ENCODE results near the gene GYPA.
"Not testable (repeated sequence)": the region's sequence is repeated elsewhere in the genome, so short reads cannot be mapped to it uniquely, and the experiment has no call there.

The GYPA gene

DNA sequence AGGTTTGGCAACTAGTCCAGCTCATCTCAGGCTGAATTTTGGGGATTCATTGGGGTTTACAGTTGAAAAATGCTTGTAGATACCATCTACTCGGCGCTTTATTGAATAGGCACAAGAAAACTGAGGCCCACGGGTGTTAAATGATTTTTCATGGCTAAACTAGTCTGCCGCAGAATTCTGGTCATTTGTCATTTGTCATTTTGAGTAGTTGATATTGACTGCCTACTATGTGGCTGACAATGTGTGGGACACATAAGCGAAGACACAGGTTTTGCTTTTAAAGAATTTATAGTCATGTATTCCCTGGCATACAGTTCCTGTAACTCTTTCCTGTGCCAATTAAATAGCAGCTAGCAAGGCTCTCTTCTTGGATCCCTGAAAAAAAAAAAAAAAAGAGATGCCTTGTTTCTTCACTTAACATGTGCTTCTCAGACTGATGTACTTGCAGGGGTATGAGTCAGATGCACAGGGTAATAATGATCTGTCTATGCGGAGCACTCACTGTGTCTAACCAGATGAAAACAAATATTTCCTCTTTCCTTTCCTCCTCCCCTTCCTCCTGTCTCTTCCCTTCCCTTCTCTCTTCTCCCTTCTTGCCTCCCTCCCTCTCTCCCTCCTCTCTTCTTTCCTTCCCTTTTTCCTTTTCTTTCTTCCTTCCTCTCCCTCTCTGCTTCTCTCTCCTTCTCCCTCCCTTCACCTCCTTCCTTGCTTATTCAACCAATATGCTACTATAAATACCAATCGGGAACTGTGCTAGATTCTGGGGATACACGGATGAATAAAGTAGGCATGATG lies 3.2 kb downstream of the GYPA start:
- in situ Hi-C loops (cut with HindIII; ENCODE audit: low pct_ligation_motif_present, low pct_unique_long_range_greater_than_20kb, low sequenced_read_pairs); DNase-seq: not testable (repeated sequence)

DNA sequence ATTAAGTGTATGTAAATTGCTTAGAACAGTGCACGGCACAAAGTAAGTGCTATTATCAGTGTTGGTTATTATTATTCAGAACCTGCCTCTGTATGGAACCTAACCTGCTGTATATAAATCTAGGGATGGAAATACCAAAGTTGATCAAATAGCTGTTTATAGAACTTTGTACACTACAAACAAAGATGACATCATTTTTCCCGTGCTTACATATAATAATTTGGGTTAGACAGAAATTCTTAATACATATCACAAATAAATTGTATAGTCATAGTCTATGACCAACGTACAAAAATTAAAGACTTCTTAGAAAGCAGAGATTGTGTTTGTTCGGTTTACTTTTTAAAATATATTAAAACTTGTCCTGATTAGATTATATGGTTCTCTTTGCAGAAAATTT lies 4.3 kb downstream of the GYPA start:
- in situ Hi-C loops (cut with HindIII; ENCODE audit: low pct_ligation_motif_present, low pct_unique_long_range_greater_than_20kb, low sequenced_read_pairs); DNase-seq: not testable (repeated sequence)

DNA sequence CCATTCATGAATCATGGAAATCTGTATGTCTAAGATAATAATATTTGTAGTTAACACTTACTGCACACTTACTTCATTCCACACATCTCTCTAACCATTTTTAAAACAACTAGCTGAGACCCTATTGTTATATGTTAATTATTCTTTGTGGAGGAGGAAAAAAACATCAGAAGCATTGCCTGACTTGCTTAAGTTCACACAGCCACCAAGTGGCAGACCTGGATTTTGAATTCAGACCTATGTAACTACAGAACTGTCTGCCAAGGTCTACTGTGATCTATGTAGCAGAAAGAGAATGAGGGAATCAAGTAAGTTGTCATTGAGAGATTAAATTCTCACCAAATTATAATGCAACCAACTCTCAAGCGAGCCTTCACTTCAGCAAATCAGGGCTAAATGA lies 10.4 kb downstream of the GYPA start:
- in situ Hi-C loops (cut with HindIII; ENCODE audit: low pct_ligation_motif_present, low pct_unique_long_range_greater_than_20kb, low sequenced_read_pairs) = not testable (repeated sequence)

DNA sequence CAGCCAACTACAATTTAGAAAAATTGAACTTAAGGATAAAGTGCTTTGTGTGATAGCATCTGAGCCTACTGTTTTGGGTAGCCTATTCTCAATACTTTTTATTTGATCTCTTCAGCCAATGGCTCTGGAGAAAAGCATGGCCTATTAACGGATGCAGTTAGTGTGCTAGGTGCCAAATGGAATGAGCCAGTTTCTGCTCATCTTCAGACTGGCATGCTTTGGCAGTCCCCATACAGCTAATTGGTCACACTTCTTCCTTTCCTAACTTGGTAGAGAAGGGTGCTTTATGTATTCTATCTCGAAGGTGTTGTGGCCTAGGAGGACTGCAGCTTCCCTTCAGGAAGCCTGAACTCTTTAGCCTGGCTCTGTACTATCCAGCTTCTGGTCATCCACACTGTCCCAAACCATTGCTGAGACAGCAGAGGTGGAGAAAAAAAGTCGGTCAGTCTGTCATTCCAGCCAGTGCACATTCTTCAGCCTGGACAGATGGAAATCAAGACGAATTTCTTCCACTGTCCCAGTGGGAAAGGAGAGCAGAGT lies 11.1 kb downstream of the GYPA start:
- DNase-seq; in situ Hi-C loops (cut with HindIII; ENCODE audit: low pct_ligation_motif_present, low pct_unique_long_range_greater_than_20kb, low sequenced_read_pairs): not testable (repeated sequence)

More for the DNA sequence above, 10.4 kb downstream of the GYPA start:
- not testable (repeated sequence) for DNase-seq

DNA sequence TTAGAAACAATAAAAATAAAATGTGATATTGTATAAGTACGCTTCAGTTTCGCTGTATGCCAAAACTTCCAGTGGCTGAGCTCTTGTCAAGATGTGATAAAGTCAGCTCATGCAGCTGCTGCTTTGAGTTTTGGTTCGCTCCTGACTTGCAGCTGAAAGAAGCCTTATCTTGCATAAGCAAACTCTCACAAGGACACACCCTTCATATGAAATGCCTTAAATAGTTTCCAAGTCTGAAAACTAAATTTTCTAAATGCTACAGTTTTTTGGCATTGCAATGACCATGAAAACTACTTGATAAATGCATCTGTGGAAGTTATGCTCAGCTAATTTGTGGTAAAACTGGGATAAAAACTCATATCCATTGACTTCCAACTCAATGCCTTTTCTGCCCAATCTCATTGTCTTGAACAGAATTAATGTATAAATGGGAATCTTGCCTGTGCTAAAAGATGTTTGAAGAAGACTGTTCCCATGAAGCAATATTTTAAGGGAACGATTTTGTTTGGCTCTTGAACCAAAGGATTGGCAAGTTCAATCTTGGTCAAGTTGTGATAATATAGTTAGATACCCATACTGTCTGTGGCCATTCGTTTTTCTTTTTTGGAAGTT lies 11.7 kb downstream of the GYPA start:
- in situ Hi-C loops (cut with HindIII; ENCODE audit: low pct_ligation_motif_present, low pct_unique_long_range_greater_than_20kb, low sequenced_read_pairs); DNase-seq: not testable (repeated sequence)

DNA sequence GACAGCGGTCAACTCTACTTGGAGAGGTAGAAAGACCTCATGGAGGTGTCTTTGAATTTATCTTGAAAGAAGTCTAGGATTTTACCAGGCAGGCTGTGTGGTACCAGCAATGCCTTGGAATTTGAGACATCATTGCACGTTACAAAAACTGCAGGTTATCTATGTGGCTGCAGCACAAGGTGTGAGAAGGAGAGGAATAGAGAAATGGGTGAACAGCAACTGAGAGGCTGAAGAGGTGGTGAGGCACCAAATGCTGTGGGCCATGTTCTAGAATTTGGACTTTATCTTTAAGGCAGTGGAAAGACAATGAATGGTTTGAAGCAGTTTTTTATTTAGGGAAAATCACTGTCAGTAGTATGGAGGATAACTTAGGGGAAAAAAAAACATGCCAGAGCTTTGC lies 15.4 kb downstream of the GYPA start:
- in situ Hi-C loops (cut with HindIII; ENCODE audit: low pct_ligation_motif_present, low pct_unique_long_range_greater_than_20kb, low sequenced_read_pairs); DNase-seq: not testable (repeated sequence)

DNA sequence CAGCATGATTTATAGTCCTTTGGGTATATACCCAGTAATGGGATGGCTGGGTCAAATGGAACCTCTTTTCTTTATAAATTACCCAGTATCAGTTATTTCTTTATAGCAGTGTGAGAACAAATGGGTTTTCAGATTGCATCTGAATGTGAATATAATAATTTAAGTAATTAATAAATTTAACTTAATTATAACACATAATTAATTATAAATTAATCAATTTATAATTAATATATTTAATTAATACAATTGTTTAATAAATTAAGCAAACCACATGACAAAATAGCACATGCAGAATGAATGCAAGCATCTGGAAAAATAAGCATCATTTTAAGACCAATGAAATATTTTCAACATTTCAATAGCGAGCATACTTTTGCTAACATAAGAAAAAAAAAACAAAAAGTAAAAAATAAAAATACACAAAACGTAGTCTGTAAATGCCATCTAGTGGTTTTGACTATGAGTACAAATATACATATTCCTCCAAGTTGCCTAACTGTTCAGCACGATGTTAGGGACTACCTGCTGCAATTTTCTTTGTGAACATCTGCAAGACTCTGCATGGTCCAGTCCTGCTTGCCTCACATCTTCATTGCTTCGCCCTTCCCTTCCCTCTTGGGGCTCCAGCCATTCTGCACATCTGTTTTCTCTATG lies 16.4 kb downstream of the GYPA start:
- in situ Hi-C loops (cut with HindIII; ENCODE audit: low pct_ligation_motif_present, low pct_unique_long_range_greater_than_20kb, low sequenced_read_pairs) = not testable (repeated sequence)

DNA sequence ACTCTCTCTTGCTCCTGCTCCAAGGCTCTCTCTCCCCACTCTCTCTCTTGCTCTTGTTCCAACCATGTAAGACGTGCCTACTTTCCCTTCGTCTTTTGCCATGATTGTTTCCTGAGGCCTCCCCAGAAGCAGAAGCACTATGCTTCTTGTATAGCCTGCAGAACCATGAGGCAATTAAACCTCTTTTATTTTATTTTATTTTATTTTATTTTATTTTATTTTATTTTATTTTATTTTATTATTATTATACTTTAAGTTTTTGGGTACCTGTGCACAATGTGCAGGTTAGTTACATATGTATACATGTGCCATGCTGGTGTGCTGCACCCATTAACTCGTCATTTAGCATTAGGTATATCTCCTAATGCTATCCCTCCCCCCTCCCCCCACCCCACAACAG lies 17.2 kb downstream of the GYPA start:
- in situ Hi-C loops (cut with HindIII; ENCODE audit: low pct_ligation_motif_present, low pct_unique_long_range_greater_than_20kb, low sequenced_read_pairs); DNase-seq: not testable (repeated sequence)

More for the DNA sequence above, 16.4 kb downstream of the GYPA start:
- not testable (repeated sequence) for DNase-seq

DNA sequence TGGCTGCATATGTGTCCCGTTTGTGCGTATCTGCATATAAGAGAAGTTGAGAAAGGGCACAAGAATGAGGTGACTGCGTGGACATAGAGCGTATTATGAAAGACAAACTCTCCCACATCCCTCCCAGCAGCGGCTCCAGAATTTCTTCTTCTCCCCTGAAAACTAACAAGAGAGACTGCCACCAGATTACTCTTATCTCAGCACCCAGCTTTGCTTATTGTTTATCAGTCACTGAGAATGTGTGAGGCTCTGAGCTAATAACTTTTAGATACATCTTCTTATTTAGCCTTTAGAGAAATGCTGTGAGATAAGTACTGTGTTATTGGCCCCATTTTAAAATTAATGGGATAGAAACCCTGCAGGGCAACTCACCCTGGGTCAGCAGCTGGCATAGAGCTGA lies 20.8 kb downstream of the GYPA start:
- DNase-seq; in situ Hi-C loops (cut with HindIII; ENCODE audit: low pct_ligation_motif_present, low pct_unique_long_range_greater_than_20kb, low sequenced_read_pairs): not testable (repeated sequence)

DNA sequence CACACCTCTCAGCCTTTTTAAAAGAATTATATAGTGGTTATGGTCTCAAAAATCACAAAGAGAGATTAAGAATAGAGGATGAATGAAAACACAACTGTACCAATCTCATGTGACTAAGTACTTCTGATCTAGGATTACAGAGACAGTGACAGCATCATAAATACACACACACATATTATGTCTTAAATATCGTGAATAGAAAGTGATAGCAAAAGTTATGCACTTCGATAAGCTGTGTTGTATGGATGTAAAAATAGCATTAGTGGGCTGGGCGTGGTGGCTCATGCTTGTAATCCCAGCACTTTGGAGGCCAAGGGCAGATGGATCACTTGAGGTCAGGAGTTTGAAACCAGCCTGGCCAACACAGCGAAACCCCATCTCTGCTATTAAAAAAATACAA lies 25.0 kb downstream of the GYPA start:
- in situ Hi-C loops (cut with HindIII; ENCODE audit: low pct_ligation_motif_present, low pct_unique_long_range_greater_than_20kb, low sequenced_read_pairs) = no loop called here
- DNase-seq = no peak

DNA sequence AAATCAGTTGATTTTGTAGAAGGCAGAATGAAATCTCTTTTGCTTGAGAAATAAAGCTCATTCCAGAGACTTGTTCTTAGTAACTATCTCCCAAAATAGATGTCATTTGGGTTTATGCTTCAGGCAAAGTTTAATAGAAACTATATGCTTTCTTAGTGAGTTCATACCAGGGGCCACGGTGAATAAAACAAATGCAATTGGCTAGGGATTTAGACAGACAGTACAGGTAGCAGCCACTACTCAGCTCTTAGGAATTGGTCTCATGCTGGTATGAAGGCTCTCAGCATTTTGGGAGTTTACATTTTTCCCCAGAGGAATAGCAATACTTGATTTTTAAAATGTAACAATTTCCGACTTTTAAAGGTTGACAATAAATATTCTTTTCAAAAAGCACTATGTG lies 27.0 kb downstream of the GYPA start:
- no peak for DNase-seq
- in situ Hi-C loops (cut with HindIII; ENCODE audit: low pct_ligation_motif_present, low pct_unique_long_range_greater_than_20kb, low sequenced_read_pairs) = no loop called here

DNA sequence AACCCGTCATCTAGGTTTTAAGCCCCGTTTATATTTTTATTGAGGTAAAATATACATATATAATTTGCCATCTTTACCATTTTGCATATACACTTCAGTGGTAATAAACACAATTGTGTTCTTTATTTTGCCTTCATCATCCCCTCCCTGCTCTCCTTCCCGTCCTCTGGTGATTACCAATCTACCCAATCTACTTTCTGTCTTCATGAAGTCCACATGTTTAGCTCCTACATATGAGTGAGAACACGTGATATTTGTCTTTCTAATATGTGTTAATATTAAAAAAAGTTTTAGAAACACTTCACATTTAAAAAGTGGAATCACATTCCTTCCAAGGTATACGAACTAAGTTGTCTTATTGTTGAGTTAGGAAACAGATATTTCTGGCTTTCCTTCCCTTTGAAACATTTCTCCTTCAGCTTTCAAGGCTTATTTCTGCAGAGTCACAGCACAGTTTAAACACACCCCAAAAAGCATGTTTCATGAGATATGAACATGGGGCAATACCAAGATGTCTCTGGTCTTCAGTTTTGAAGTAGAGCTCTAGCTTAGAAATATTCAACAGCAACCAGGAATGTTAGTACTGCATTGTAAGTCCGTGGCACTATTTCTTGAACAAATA lies 35.9 kb downstream of the GYPA start:
- no peak for DNase-seq
- in situ Hi-C loops (cut with HindIII; ENCODE audit: low pct_ligation_motif_present, low pct_unique_long_range_greater_than_20kb, low sequenced_read_pairs) = no loop called here

DNA sequence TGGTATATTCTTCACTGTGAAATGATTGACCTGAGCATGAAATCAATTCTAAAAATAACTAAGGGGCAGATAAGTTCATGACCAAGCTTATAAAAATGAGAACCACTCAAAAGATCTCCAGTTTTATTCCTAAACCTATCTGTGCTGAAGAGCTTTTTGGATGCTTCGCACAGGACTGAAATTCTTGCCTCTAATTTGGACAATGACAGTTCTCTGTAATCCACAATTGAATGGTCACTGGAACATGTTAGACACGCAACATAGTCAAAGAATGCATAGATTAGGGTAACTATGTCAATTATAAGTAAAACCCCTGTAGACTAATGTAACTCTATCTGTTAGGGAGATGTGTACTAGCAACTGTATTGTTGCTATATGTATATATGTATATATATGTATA lies 42.7 kb downstream of the GYPA start:
- in situ Hi-C loops (cut with HindIII; ENCODE audit: low pct_ligation_motif_present, low pct_unique_long_range_greater_than_20kb, low sequenced_read_pairs); DNase-seq: not testable (repeated sequence)

DNA sequence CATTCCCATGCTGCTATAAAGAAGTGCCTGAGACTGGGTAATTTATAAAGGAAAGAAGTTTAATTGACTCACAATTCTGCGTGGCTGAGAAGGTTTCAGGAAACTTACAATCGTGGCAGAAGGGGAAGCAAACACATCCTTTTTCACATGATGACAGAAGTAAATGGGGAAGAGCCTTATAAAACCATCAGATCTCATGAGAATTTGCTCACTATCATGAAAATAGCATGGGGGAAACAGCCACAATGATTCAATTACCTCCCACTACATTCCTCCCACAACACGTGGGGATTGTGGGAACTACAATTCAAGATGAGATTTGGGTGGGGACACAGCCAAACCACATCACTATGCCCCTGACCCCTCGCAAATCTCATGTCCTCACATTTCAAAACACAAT lies 46.5 kb downstream of the GYPA start:
- in situ Hi-C loops (cut with HindIII; ENCODE audit: low pct_ligation_motif_present, low pct_unique_long_range_greater_than_20kb, low sequenced_read_pairs); DNase-seq: not testable (repeated sequence)

DNA sequence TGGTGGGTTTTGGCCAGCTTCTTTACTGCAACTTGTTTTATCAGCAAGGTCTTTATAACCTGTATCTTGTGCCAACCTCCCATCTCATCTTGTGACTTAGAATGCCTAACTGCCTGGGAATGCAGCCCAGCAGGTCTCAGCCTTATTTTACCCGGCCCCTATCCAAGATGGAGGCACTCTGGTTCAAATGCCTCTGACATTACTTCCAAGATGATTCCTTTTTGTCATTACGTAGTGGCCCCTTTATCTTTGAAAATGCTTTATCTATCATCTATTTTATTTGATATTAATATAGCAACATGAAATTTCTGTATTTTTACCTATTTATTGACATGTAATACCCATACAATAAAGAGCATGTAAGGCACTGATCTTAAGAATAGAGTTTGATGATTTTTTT lies 49.3 kb downstream of the GYPA start:
- DNase-seq; in situ Hi-C loops (cut with HindIII; ENCODE audit: low pct_ligation_motif_present, low pct_unique_long_range_greater_than_20kb, low sequenced_read_pairs): not testable (repeated sequence)

DNA sequence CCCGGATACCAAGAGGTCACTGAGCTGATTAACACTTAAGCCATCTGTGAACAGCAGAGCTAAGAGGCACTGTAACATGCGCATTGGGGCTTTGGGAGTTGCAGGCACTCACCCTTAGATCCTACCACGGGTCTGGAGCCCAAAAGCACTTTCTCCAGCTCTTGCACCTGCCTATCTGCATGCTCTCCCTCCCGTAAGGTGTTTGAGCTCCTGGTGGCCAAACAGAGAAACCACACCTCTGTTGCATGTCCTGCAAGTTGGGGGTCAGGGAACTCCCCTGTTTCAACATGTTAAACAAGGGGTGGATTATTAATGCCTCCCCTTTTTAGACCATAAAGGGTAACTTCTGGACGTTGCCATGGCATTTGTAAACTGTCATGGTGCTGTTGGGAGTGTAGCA lies 49.8 kb downstream of the GYPA start:
- in situ Hi-C loops (cut with HindIII; ENCODE audit: low pct_ligation_motif_present, low pct_unique_long_range_greater_than_20kb, low sequenced_read_pairs) = no loop called here
- no peak for DNase-seq

DNA sequence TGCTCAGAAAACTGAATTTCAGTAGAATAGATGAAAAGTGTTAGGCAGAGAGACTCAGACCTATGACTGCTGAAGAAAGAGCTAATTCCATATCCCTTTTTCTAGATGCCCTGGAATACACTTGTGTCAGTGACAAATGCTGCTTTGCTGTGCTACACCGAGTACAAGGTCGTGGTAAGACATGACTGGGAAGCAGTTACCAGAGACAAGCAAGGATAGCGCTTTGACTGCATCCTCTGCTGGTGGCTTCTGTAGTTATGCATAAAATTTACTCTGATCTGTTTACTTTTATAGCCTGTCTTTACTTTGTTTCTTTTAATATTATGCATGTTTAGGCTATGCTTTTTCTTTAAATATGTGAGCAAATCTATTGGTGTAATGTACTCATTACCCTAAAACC lies 58.5 kb downstream of the GYPA start:
- in situ Hi-C loops (cut with HindIII; ENCODE audit: low pct_ligation_motif_present, low pct_unique_long_range_greater_than_20kb, low sequenced_read_pairs) = not testable (repeated sequence)

DNA sequence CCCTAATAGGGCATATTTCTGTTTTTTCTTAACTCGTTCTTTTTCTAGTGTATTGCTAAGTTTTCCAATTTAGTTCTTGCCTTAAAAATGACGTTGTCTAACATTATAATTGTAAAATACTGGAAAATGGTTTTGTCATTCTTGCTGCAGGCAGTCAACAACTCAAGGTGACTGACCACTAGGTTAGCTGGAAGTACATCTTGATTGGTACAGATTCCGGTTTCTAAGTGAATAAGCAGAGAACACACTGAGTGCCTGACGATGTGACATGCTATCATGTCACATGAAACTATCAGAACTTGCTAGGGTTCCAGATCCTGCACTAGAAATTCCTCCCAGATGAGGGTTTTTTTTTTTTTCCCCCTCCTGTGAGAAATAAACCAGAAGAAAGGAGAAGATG lies 60.4 kb downstream of the GYPA start:
- DNase-seq; in situ Hi-C loops (cut with HindIII; ENCODE audit: low pct_ligation_motif_present, low pct_unique_long_range_greater_than_20kb, low sequenced_read_pairs): not testable (repeated sequence)

More for the DNA sequence above, 58.5 kb downstream of the GYPA start:
- DNase-seq = not testable (repeated sequence)

DNA sequence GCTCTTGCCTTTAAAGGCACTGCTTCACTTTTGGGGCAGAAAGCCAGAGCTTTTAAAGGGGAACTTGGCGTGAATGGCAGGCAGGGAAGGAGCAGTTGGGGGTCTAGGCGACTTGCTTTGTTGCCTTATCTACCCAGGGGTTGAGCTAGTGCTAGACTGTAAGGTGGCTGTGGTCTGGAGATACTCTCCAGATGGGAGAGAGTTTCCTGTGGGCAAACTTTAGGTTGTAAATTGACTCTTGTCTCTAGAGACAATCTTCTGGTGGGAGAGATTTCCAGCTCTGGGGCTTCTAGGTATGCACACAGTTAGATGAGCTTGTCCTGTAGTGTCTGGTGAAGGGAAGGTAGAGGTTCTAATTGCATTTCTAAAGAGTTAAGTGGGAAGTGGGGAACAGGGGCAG lies 61.8 kb downstream of the GYPA start:
- DNase-seq; in situ Hi-C loops (cut with HindIII; ENCODE audit: low pct_ligation_motif_present, low pct_unique_long_range_greater_than_20kb, low sequenced_read_pairs): not testable (repeated sequence)

All from ACHN (cell line).